OCI-LY7 (cell line): ENCODE data around the gene ST8SIA2. TPM values are rescaled to one million over a fixed set of nuclear protein-coding genes. Genes with fewer than 3 reads are reported as not detected.

Source experiments
- BruUV-seq: library from RNA; stranded (reverse); fragments of 400-500 nt; replicated peaks from 2 replicates; lab custom pipeline; 2021; lab: Mats Ljungman, UMichigan
- CTCF ChIA-PET: fragments of 300-600 bp; sonication (Branson Sonifier 250); formaldehyde crosslinking; loops from one replicate; lab custom pipeline; 2022; ENCODE audit warnings: antibody characterized with exemption; ENCODE audit not compliant: unreplicated experiment; lab: Charles Lee
- POLR2A ChIA-PET: fragments of 300-600 bp; sonication (Branson Sonifier 250); formaldehyde crosslinking; loops from one replicate; lab custom pipeline; 2022; ENCODE audit warnings: antibody characterized with exemption; lab: Charles Lee
- DNase-seq: peaks from one replicate; pipeline ENCODE4 v3.0.0-alpha.2; 2015; ENCODE audit warnings: low spot score
- H2AFZ ChIP-seq: fragments of 200-600 bp; sonication (generic), shearing (Covaris generic); 2 replicates; pipeline ENCODE4 v1.6.1; 2014; ENCODE audit warnings: mild to moderate bottlenecking, antibody characterized with exemption, low read length, moderate library complexity
- H3K27ac ChIP-seq: fragments of 200-600 bp; sonication (generic); 2 replicates; pipeline ENCODE4 v1.5.1; 2014; ENCODE audit warnings: mixed run types, low read depth, mild to moderate bottlenecking, moderate library complexity, low read length, inconsistent platforms; ENCODE audit not compliant: poor library complexity, severe bottlenecking
- H3K36me3 ChIP-seq: fragments of 200-600 bp; sonication (generic); 2 replicates; pipeline ENCODE4 v1.6.1; 2014; ENCODE audit warnings: mild to moderate bottlenecking, antibody characterized with exemption, low read length, moderate library complexity, mixed read lengths; ENCODE audit not compliant: insufficient read depth
- H3K4me1 ChIP-seq: fragments of 200-600 bp; sonication (generic); 2 replicates; pipeline ENCODE4 v1.5.1; 2014; ENCODE audit warnings: mild to moderate bottlenecking, low read length; ENCODE audit not compliant: insufficient read depth, poor library complexity, severe bottlenecking
- H3K4me2 ChIP-seq: fragments of 200-600 bp; sonication (generic); 2 replicates; pipeline ENCODE4 v1.6.1; 2014; ENCODE audit warnings: mild to moderate bottlenecking, low read length
- H3K4me3 ChIP-seq: fragments of 200-600 bp; sonication (generic); 2 replicates; pipeline ENCODE4 v1.5.1; 2014; ENCODE audit warnings: mild to moderate bottlenecking, low read depth, low read length; ENCODE audit not compliant: poor library complexity, severe bottlenecking
- H3K79me2 ChIP-seq: fragments of 200-600 bp; sonication (generic); 2 replicates; pipeline ENCODE4 v1.6.1; 2016; ENCODE audit warnings: low read depth, mild to moderate bottlenecking, low read length, moderate library complexity, mixed read lengths; ENCODE audit not compliant: insufficient read depth
- H3K9me2 ChIP-seq: fragments of 200-600 bp; sonication (generic); 2 replicates; pipeline ENCODE4 v1.6.1; 2016; ENCODE audit warnings: mild to moderate bottlenecking, low read length, mixed read lengths; ENCODE audit not compliant: insufficient read depth
- H3K9me3 ChIP-seq: fragments of 200-600 bp; sonication (generic); 2 replicates; pipeline ENCODE4 v1.6.1; 2014; ENCODE audit warnings: mild to moderate bottlenecking, mixed run types, low read length, mixed read lengths
- H4K20me1 ChIP-seq: fragments of 200-600 bp; sonication (generic); 2 replicates; pipeline ENCODE4 v1.6.1; 2014; ENCODE audit warnings: mild to moderate bottlenecking, antibody characterized with exemption, low read length, moderate library complexity, mixed read lengths; ENCODE audit not compliant: insufficient read depth
- EZH2phosphoT487 ChIP-seq: fragments of 200-600 bp; sonication (generic); IDR thresholded peaks from 2 replicates; pipeline ENCODE4 v1.6.1; 2018; ENCODE audit warnings: low read depth, borderline replicate concordance, mild to moderate bottlenecking, mixed run types, antibody characterized with exemption, low read length, moderate library complexity, mixed read lengths
- intact Hi-C: fragments of 100-400 bp; cut with micrococcal nuclease; formaldehyde crosslinking; loops from one replicate; pipeline ENCODE4 v1.10.0; 2022; ENCODE audit not compliant: unreplicated experiment
- total RNA-seq, 2 experiments: library from RNA; depleted of rRNA in 1 of 2; stranded (reverse); fragments of >200 nt in 1 of 2; shearing (Covaris generic) in 1 of 2; gene quantifications; 2 replicates each; pipeline ENCODE4 v1.2.3, GENCODE V29; 2014 to 2022
- TF ChIP-seq, protein P1 (sequence below): fragments of 200-600 bp; sonication (generic); conservative IDR thresholded peaks from 2 replicates; pipeline ENCODE4 v1.5.1; 2014; ENCODE audit warnings: mild to moderate bottlenecking, antibody characterized with exemption, low read length, moderate library complexity, mixed read lengths

ST8SIA2 gene
- total RNA-seq, 2 experiments from 2014 or later, result not detected

DNA sequence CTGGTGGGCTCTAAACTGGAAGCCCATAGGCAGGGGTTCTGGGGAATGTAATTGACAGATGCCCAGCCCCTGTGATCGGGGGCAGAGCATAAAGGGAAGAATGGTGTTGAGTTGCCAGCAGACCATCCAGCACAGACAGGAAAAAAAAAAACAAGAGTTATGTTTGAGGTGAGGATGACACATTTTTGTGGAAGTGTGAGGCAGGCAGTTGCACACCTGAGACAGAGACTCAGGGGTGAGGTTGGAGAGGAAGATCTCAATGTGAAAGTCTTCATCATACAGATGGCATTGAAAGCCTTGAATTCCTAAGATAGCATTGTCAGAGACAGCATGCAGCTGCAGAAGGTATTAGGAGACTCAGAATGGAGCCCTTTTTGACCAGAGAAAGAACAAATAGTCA, 18.6 kb upstream of the ST8SIA2 start:
- no peak overlapping the region for H3K4me2 ChIP-seq
- H3K79me2 ChIP-seq, result no peaks in the 10 kb centered on the region
- no peaks in the 10 kb centered on the region for H3K9me3 ChIP-seq
- POLR2A ChIA-PET, result no interaction called here
- no peaks in the 10 kb centered on the region for H4K20me1 ChIP-seq
- BruUV-seq, result no TSS peak
- H3K36me3 ChIP-seq, result no peaks in the 10 kb centered on the region
- CTCF ChIA-PET, result no interaction called here
- H2AFZ ChIP-seq, result no peak overlapping the region
- TF ChIP-seq, protein P1, sequence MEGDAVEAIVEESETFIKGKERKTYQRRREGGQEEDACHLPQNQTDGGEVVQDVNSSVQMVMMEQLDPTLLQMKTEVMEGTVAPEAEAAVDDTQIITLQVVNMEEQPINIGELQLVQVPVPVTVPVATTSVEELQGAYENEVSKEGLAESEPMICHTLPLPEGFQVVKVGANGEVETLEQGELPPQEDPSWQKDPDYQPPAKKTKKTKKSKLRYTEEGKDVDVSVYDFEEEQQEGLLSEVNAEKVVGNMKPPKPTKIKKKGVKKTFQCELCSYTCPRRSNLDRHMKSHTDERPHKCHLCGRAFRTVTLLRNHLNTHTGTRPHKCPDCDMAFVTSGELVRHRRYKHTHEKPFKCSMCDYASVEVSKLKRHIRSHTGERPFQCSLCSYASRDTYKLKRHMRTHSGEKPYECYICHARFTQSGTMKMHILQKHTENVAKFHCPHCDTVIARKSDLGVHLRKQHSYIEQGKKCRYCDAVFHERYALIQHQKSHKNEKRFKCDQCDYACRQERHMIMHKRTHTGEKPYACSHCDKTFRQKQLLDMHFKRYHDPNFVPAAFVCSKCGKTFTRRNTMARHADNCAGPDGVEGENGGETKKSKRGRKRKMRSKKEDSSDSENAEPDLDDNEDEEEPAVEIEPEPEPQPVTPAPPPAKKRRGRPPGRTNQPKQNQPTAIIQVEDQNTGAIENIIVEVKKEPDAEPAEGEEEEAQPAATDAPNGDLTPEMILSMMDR, result no peak
- TF ChIP-seq EZH2phosphoT487, result no peak
- no peak for DNase-seq
- intact Hi-C loops, result no loop called here
- H3K4me1 ChIP-seq, result no peaks in the 10 kb centered on the region
- H3K4me3 ChIP-seq, result no peak overlapping the region
- H3K9me2 ChIP-seq, result no peaks in the 10 kb centered on the region
- no peak overlapping the region for H3K27ac ChIP-seq

DNA sequence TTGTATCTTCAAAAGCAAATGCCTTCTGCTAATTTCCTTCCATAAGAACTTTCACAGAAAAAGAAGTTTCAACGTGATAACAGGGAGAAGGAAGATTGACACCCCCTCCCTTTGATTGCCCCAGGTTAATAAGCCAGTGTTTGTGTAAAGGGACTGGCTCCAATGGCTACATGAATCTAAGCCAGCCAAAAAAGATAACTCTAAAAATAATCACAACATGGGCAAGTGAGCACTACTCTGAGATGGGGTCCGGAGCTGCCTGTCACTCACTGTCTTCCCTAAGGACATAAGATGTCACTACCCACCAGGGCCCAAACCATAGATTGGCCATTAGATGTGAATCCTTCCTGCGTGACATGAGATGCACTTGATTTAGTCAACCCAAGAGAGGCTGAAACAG, 17.6 kb upstream of the ST8SIA2 start:
- H3K79me2 ChIP-seq, result no peaks in the 10 kb centered on the region
- TF ChIP-seq EZH2phosphoT487, result no peak
- TF ChIP-seq, protein P1, result no peak
- CTCF ChIA-PET, result interaction anchor here (0.5 kb wide), 1 partner anchor 28 kb away, joined by 3 read pairs; no protein-coding TSS in a partner anchor
- intact Hi-C loops, result no loop called here
- no peaks in the 10 kb centered on the region for H3K9me3 ChIP-seq
- DNase-seq, result no peak
- H3K9me2 ChIP-seq, result no peaks in the 10 kb centered on the region
- no peaks in the 10 kb centered on the region for H3K36me3 ChIP-seq
- H3K4me3 ChIP-seq, result no peak overlapping the region
- POLR2A ChIA-PET, result no interaction called here
- H3K4me1 ChIP-seq, result no peaks in the 10 kb centered on the region
- H3K27ac ChIP-seq, result no peak overlapping the region
- H2AFZ ChIP-seq, result no peak overlapping the region
- H4K20me1 ChIP-seq, result no peaks in the 10 kb centered on the region
- no peak overlapping the region for H3K4me2 ChIP-seq
- no TSS peak for BruUV-seq

DNA sequence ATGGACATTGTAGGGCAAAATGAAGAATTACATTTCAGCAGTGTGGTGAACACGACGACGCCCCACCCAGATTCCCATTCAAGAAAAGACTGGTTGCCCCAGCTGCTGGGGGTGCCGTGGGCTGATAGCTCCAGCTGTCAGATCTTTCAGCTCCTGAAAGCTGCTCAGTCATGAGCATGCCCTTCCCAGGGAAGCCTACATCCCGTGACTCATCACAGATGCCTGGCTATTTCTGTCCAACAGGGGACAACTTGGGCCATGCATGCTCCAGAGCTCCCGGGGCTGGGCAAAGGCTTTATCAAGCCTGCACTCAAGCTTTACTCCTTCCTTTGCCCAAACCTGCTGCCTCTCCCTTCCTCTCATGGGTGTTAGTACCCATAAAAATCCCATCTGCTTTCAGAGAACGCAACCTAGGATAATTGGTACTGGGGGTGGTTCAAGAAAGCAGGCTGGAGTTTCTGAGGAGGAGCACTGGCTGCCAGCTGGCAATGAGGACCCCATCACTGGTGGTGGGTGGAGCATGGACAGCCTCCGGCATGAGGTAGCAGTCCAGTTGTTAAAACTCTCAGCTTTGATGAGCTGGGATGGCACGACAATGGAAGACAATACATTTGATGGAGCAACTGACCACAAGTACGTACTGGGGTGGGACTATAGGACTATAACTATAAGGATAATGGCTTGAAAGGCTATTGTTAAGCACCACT, 16.4 kb upstream of the ST8SIA2 start:
- Histone ChIP-seq H3K36me3 (no peaks in the 10 kb centered on the region), H3K4me3 (no peak overlapping the region), H3K27ac (no peak overlapping the region), H3K9me2 (no peaks in the 10 kb centered on the region), H3K9me3 (no peaks in the 10 kb centered on the region), H4K20me1 (no peaks in the 10 kb centered on the region), H3K4me2 (no peak overlapping the region), H3K4me1 (no peaks in the 10 kb centered on the region), H3K79me2 (no peaks in the 10 kb centered on the region), H2AFZ (no peak overlapping the region)
- TF ChIP-seq, protein P1, result no peak
- DNase-seq, result no peak
- intact Hi-C loops, result no loop called here
- POLR2A ChIA-PET, result interaction anchor here (0.7 kb wide), 1 partner anchor 670 kb away, joined by 3 read pairs; no protein-coding TSS in a partner anchor
- BruUV-seq, result no TSS peak
- CTCF ChIA-PET, result no interaction called here
